AG04450 (cell line): ENCODE data around the gene RANBP2. TPM values are rescaled to one million over a fixed set of nuclear protein-coding genes. Genes with fewer than 3 reads are reported as not detected.

Source experiments
- CTCF ChIA-PET: fragments of 300-600, 350-600 bp; formaldehyde crosslinking; extraction: SDS; loops from one replicate; lab custom pipeline; 2022; ENCODE audit warnings: antibody characterized with exemption, inconsistent platforms; lab: Charles Lee
- POLR2A ChIA-PET: fragments of 350-600 bp; formaldehyde crosslinking; extraction: SDS; loops from one replicate; lab custom pipeline; 2021; ENCODE audit warnings: antibody characterized with exemption, inconsistent platforms; lab: Yijun Ruan, JAX
- DNase-seq: peaks from one replicate; pipeline ENCODE4 v3.0.0-alpha.2; 2011; ENCODE audit warnings: low read depth, low spot score
- H3K27ac ChIP-seq: one replicate; pipeline ENCODE4 v1.5.1; 2012; ENCODE audit warnings: low read depth, low read length, control low read depth
- H3K27me3 ChIP-seq: one replicate; pipeline ENCODE4 v1.6.0; 2012; ENCODE audit warnings: low read length; ENCODE audit not compliant: control insufficient read depth, insufficient read depth
- H3K4me3 ChIP-seq: 2 replicates; pipeline ENCODE4 v1.5.1; 2011; ENCODE audit warnings: mild to moderate bottlenecking, low read depth, low read length, control low read depth
- H3K9me3 ChIP-seq: 2 replicates; pipeline ENCODE4 v1.5.1; 2012; ENCODE audit warnings: low read length; ENCODE audit not compliant: control insufficient read depth, insufficient read depth
- CTCF ChIP-seq: IDR thresholded peaks from 2 replicates; pipeline ENCODE4 v1.5.1; 2011; ENCODE audit warnings: low read depth, low read length, control low read depth, inconsistent platforms
- polyA plus RNA-seq: library from polyadenylated mRNA; depleted of rRNA; stranded (reverse); fragments of >200 nt; gene quantifications from 2 replicates; pipeline ENCODE4 v1.2.3, GENCODE V29; 2011

The RANBP2 gene
- polyA plus RNA-seq, 1 experiment = 29.0 TPM

- H3K9me3 ChIP-seq = peaks cover 4% of the 10 kb centered on the region
- no peaks in the 10 kb centered on the region for H3K27me3 ChIP-seq
- POLR2A ChIA-PET = no interaction called here
- no peak for DNase-seq
- CTCF ChIA-PET = no interaction called here
- no peak for TF ChIP-seq CTCF
- no peak overlapping the region for H3K4me3 ChIP-seq
- H3K27ac ChIP-seq = no peak overlapping the region
Observed at GRCh38 chr2:108813732-108814131, 94.5 kb downstream of the RANBP2 start.

- CTCF ChIA-PET = interaction anchor here (0.6 kb wide), 1 partner anchor 690 kb away, joined by 5 read pairs; no protein-coding TSS in a partner anchor
Observed at GRCh38 chr2:108820482-108820881, 101.2 kb downstream of the RANBP2 start.

GRCh38 chr2:108823286-108823685 is 104.0 kb downstream of the RANBP2 start:
- no peak for TF ChIP-seq CTCF
- Histone ChIP-seq H3K9me3 (no peaks in the 10 kb centered on the region), H3K27ac (no peak overlapping the region), H3K27me3 (no peaks in the 10 kb centered on the region), H3K4me3 (no peak overlapping the region)
- CTCF ChIA-PET = no interaction called here
- DNase-seq = no peak
- POLR2A ChIA-PET = no interaction called here

More at GRCh38 chr2:108820482-108820881, 101.2 kb downstream of the RANBP2 start:
- H3K27me3 ChIP-seq = no peaks in the 10 kb centered on the region
- no peak overlapping the region for H3K4me3 ChIP-seq
- H3K27ac ChIP-seq = no peak overlapping the region
- POLR2A ChIA-PET = no interaction called here
- no peak for TF ChIP-seq CTCF
- no peaks in the 10 kb centered on the region for H3K9me3 ChIP-seq
- no peak for DNase-seq

- Histone ChIP-seq H3K4me3 (no peak overlapping the region), H3K27ac (no peak overlapping the region), H3K27me3 (no peaks in the 10 kb centered on the region), H3K9me3 (no peaks in the 10 kb centered on the region)
- CTCF ChIA-PET = no interaction called here
- POLR2A ChIA-PET = interaction anchor here (0.6 kb wide), 1 partner anchor 20 kb away, joined by 4 read pairs; no protein-coding TSS in a partner anchor
- DNase-seq = no peak
- TF ChIP-seq CTCF = no peak
Observed at GRCh38 chr2:108824316-108825070, 105.2 kb downstream of the RANBP2 start.

GRCh38 chr2:108825254-108825653 is 106.0 kb downstream of the RANBP2 start:
- POLR2A ChIA-PET = interaction anchor here (0.6 kb wide), 1 partner anchor 19 kb away, joined by 4 read pairs; no protein-coding TSS in a partner anchor

More at GRCh38 chr2:108825254-108825653, 106.0 kb downstream of the RANBP2 start:
- H3K9me3 ChIP-seq = no peaks in the 10 kb centered on the region
- H3K27me3 ChIP-seq = no peaks in the 10 kb centered on the region
- H3K27ac ChIP-seq = no peak overlapping the region
- no peak for DNase-seq
- no peak for TF ChIP-seq CTCF
- CTCF ChIA-PET = no interaction called here
- no peak overlapping the region for H3K4me3 ChIP-seq
